Forelimb muscle (tissue), 1 donor: ENCODE data around the gene SURF4. TPM values are rescaled to one million over a fixed set of nuclear protein-coding genes. Genes with fewer than 3 reads are reported as not detected.

Experiments
- DNase-seq: peaks from one replicate; pipeline ENCODE4 v3.0.0-alpha.2; 2013; ENCODE audit warnings: low read depth
- polyA plus RNA-seq: library from polyadenylated mRNA; unstranded; fragments of 120-200 nt; gene quantifications from one replicate; pipeline ENCODE4 v1.2.1, GENCODE V29; 2013; ENCODE audit not compliant: insufficient read length

The SURF4 gene
- polyA plus RNA-seq, 1 donor = 84.6 TPM

DNA sequence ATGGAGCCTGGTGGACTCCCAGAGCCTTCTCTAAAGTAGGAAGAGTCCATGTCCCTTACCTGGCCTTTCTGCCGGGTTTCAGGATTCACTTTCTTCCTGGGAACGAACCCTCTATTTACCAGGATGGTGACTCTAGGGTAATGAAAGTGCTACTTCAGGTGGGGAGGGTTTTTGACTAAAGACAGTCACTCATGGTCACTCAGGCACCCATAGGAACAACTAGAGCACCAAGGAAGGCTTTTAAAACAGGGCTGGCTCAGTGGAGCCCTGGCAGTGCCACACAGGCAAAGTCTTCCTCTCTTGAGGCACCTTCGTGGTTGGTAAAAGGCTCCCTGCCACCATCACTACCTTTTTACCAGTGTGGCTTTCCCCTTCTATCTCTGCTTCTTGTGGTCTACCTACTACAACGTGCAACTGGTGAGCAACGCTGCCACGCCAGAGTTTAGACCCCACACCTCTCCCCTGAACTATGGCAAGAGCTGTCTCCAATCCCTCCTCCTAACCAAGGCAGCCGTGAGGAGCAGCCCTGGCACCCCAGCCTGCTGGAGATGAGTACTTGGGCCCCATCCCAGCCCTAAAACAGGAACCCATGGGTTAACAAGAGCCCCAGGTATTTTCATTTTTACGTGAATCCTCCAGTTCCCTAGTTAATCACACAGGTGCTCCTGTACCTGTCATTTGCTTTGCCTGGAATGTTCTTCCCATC lies 23.1 kb downstream of the SURF4 start:
- no peak for DNase-seq

DNA sequence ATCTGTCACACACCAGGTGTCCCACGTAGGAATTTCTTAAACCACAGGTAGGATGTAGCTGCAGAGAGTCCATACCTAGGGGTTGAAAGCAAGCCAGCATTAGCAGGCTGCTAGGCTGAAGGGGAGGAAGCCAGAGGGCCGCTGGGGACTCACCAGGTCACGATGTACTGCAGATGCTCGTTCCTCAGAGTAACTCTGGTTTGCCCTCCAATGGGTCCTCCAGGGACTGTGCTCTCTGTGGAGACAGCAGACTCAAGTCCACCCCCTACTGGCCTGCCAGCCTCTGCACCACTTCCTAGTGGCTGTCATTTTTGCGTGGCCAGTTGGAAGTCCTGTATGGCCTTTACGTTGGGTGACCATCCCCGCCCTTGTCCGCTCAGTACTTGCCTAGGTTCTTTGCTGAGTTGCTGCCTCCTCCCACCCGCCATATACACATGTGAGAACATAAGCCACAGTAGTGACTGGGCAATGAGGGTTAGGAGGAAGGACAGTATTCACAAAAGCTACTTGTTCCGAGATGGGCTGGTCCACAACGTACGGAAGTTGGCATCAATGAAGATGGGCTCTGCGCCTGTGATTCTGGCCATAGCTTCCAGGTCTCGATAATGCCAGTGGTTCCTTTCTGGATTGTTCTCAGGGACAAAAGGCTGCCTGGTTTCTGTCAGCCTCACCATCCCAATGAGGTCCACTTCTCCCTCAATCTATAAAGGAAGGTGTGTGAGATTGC lies 23.8 kb downstream of the SURF4 start:
- DNase-seq = no peak

DNA sequence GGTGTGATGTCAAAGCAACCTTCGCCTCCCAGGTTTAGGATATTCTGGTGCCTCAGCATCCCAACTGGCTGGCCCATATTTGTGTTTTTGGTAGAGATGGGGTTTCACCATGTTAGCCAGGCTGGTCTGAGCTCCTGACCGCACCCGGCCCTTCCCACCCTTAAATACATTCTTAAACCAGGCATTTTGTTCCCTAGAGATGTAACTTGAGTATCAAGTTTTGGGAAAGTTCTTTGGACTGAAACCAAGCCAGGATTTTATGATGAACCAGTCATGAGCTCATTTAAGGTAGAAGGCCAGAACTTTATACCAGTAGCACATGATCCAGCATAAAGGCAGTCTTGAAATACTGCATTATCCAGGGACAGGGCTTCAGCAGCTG lies 24.3 kb downstream of the SURF4 start:
- DNase-seq = no peak

DNA sequence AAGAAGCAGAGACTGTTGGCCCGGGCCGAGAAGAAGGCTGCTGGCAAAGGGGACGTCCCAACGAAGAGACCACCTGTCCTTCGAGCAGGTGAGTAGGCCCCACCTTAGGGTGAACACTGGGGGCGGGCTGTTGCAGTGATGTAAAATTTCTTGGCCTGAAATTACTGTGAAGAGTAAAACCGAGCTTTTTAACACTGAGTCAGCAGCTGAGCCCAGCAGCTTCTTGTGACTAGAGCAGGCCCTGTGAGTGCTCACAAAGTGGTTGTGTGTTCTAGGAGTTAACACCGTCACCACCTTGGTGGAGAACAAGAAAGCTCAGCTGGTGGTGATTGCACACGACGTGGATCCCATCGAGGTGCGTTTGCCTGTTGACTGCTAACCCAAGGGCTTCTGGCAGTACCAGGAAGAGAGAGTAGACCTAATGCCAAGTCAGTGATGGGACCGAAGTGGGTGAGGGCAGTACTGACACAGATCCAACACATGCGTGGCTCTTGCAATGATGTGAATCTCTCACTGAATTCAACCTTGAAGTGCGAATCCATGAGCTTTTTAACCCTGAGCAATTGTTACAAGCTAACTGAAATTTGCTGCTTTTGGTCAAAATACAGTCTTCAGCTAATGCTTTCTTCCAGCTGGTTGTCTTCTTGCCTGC lies 25.8 kb downstream of the SURF4 start:
- DNase-seq = no peak

DNA sequence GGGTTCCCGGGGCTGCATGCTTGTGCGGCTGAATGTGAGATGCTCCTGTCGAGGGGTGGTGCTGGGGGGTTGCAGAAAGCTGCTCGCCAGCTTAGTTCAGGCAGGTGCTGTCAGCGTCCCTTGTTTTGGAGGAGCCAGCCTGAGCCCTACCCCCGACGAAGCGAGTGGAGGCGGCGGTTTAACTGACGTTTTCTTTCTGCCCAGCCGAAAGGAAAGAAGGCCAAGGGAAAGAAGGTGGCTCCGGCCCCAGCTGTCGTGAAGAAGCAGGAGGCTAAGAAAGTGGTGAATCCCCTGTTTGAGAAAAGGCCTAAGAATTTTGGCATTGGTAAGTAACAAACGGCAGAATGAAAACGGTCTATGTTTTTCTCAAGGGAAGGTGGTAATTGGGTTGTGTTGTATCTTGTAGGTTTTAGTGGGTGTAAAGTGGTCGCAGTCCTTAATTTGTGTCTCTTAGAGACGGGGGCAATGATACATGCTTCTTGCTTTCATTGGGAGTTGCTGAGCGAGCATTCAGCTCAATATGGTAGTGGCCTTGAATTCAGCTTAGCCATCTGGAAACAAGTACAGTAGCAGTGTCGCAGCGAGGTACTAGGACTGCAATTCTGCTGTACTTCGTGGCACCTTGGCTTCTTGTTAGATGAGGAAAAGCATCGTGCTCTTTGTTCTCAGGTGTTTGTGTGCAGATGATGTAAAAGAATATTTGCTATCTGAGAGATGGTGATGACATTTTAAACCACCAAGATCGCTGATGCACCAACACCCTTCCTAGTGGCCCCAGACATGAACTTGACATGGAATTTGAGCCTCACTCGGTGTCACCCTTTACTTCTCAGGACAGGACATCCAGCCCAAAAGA lies 26.9 kb downstream of the SURF4 start:
- DNase-seq = no peak

DNA sequence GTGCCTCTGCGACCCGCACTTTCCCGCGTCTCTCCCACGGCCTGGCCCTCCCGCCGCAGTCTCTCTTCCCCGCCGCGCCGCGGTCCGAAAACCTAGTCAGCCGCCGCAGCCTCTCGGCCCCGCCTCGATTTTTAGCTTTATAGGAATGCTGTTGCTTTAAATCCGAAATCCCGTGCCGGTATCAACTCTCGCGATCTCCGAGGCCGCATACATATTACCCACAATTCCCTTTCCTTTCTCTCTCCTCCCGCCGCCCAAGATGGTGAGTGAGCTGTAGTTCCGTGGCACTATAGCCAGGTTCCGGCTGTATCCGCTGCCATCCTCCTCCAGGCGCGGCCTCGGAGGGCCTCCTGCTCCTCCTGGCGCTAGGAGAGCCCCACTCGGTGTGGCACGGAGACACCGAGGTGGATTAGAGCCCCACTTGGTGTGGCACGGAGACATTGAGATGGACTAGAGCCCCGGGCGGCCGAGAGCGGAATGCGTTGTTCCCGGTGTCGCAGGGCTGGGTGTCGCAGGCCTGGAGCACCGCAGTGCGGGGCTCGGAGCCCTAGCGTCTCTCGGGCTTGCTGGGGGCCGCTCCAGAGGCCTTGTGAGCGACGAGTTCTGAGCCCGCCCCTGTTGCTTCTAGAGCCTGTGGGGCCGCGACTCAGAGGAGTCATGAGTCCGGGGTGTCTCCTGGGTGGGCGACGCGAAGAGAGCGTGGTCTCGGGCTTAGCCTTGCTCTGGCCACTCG lies 27.7 kb downstream of the SURF4 start, which contains the start of the genes MED22 and RPL7A:
MED22 (minus strand) TSS at position 147 of the 733 bp plus-strand sequence. CDS start 1,469 bp downstream, outside the sequence.
RPL7A (plus strand) TSS at position 234 of the 733 bp plus-strand sequence; CDS start at position 260, 26 bp downstream.
- peak; percentile 96 for DNase-seq

DNA sequence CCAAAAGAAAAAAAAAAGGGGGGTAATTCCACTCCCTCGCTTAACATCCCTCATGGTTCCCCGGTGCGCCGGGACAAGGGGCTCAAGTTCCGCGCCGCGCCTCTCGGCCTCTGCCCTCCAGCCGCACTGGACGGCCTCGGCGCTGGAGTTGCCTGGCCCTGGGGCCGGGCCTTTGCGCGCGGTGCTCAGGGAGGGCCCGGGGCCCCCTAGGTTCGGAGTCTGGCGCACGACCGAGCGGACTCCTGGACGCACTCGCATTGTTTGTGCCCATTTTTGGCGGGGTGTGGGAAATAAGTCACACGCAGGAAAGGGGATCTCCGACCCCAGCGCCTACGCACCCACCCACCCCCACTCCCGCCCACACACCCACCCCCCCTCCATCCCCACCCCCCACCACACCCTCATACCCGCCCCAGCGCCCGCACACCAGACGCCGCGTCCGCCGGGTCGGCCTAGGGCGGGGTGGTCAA lies 28.3 kb downstream of the SURF4 start:
- DNase-seq = no peak

DNA sequence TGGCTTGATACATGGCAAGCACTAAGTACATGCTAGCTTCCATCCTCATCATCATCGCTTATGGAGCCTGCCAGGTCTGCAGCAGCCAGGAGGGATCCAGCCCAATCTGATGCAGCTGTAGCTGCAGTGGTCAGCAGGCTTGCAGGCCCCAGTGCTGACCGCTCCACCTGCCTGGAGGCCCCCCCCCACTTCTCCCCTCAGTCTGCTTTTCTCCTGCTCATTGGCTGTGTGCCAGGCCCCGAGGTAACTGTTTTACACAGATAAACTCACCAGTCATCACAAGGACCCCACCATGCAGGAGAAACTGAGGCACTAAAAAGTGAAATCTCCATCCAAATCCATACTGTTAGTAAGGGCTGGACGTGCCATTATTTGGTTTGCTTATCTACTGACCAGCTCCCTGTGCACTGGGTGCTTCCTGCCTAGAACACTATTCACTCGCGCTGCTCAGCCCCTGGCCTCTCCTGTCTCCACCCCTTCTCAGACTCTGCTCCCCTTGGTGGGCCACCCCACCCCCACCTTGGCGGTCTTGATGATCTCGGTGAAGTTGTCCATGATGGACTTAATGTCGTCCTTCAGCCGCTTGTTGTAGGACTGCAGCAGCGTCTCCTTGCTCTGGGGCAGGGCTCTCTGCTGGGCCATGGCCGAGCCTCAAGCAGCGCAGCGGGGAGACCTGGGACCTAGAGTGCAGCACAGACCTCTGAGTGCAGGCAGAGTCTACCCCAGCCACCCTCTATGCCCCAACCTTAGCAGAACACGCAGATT lies 29.7 kb downstream of the SURF4 start:
- no peak for DNase-seq

DNA sequence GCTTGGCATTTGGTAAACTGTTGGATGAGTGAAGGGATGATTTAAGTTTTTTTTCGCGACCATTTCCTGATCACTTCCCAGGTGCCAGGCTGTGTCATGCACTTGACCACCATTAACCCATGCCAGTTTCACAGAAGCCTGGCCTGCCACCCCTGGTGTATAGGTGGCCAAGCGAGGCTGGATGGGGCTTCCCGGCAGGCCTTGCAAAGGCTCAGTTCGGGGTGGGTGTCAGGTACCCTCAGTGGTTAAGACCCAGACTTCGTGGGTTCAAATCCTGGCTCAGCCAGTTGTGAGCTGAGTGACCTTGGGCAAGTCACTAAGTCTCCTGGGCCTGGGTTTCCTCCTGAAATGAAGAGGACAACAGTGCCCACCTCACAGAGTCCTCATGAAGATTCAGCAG lies 30.3 kb downstream of the SURF4 start:
- no peak for DNase-seq

DNA sequence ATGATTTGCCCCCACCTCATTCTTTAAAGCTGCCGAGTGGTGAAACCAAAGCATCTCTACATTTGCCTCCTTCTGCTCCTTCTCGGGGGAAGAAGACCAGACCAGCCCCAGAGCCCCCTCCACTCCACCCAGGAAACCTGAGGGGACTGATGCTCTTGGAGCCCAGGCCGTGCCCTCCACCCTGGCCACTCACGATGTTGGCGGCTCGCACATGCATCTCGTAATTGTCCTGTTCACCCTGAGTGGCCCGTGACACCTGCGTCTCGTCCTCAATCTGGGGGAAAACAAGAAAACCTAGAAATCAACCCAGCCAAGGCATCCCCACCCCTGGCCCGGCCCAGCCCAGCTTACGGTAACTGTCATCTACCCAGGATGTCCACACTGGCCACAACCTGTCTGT lies 30.9 kb downstream of the SURF4 start:
- DNase-seq = no peak

DNA sequence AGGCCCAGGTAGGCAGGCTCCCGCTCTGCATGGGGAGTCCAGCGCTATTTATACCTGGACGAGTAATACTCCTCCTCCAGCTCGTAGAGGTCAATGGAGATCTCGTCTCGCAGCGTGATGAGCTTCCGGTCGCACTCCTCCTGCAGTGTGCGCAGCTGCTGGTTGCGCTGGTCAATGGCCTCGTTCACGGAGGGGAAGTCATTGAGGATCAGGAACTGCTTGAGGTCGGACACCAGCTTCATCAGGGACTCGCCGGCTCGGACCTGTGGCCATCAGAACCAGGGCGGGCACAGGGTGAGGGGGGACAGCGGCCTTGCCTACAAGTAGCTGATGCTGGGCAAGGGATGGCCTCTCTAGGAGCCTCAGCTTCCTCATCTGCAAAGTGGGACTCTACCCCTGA lies 31.8 kb downstream of the SURF4 start:
- DNase-seq = no peak

DNA sequence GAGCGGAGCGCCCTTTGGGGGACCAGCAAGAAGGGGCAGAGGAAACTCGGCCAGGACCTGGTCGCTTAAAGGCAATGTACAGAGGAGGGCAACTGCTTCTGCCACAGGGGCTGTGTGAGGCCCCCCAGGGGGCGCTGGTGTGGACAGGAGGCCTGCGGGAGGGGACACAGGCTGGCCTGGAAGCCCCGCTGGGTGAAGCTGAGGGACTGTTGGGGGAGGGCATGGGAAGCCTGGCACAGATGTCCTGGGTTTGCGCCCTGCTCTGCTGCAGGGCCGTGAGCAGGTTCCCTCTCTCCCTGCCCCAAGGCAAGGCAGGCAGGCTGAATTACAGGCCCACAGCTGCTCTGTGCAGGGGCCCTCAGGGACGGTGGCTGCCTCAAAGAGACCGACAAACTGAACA lies 33.3 kb downstream of the SURF4 start:
- no peak for DNase-seq

DNA sequence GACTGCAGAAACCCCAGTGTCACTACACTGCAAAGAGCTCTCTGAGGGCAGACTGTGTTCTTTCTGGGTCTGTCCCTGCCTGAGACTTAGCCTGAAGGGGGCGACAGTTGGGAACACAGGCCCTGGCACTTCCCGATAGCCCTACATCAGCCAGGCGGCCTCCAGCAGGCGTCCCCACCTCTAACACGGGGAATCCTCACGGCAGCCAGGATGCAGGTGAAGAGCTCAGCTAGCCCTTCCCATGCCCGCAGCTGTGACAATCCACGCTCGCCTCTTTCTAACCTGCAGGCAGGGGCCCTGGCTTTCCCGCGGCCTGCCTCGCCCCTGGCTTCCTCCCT lies 33.8 kb downstream of the SURF4 start:
- DNase-seq = no peak

DNA sequence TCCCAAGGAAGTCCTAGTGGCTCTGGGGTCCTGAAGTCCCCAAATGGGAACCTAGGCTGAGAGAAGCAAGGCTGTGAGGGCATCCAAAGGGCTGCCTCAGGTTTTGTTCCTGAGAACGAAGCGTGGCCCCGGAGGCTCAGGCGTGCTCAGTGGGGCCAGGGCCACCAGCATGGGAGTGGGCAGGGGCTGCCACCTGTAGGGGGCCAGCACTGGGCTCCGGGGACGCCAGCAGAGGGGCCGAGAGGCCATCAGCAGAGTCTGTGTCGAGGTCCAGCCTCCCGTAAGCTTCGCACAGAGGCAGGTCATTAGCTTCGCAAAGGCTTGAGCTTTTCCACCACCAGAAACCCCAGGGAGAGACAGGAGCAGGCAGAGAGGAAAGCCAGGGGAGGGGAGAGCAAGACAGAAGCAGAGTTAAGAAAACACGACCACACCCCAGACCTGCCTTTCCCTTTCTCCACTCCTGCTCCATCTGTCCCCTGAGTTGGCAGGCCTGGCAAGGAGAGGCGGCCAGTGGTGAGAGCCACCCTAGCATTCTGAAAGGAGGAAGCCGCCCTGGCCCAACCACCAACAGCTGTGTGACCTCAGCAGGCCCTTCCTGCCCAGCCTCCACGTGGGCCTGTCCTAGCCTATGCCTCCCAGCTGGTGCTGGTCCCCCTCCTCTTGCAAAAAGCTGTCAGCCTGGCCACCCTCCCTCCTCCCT lies 34.3 kb downstream of the SURF4 start:
- DNase-seq = no peak

DNA sequence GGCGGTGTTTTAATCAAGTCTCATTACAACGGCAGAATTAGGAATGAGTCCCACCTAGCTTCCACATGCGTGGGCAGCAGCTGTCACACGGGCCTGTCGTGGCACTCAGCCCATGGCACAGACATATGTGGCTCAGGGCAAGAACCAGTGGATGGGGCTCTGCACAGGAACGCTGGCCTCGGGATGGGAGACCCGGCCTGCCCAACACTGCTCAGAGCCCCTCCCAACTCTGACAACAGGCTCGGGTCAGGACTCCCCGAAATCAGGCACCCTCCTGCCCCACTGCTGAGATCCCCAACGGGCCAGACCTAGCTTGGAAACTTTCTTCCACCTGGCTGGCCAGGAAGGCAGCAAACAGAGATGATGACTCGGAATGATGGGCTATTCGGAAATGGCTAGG lies 34.9 kb downstream of the SURF4 start:
- no peak for DNase-seq

DNA sequence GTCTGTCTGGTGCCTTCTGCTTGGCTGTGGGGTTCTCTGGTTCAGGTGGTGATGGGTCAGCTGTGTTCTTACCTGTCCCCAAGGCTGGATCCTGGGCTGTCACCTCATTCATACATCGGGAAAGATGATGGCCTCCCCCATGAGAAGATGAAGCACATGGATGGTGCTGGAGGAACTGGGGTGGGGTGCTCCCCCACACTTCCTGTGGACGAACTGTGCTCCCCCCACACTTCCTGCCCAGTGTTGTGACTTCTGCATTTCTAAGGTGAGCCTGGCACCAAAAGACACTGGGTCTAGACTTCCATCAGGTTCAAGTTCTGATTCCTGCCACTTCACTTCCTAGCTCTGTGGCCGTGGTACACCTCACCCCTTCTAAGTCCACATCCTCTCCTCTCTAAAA lies 35.6 kb downstream of the SURF4 start:
- DNase-seq = no peak

DNA sequence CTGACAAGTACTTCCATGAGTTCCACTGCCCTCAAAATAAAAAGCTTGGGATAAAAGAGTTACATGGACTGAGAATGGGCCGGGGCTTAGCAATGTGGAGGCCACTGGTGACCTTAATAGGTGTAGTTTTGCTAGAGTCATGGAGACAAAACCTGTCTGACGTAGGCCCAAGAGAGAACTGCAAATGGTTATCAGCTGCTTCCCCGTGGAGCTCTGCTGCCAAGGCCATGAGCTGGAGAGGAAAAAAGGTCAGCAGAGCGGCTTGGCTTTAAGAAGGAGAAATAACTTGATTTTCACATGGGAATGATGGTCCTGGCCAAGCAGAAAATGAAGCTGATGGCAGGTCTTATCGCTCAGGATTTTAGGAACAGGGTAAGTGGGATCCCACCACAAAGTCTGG lies 36.2 kb downstream of the SURF4 start:
- no peak for DNase-seq

DNA sequence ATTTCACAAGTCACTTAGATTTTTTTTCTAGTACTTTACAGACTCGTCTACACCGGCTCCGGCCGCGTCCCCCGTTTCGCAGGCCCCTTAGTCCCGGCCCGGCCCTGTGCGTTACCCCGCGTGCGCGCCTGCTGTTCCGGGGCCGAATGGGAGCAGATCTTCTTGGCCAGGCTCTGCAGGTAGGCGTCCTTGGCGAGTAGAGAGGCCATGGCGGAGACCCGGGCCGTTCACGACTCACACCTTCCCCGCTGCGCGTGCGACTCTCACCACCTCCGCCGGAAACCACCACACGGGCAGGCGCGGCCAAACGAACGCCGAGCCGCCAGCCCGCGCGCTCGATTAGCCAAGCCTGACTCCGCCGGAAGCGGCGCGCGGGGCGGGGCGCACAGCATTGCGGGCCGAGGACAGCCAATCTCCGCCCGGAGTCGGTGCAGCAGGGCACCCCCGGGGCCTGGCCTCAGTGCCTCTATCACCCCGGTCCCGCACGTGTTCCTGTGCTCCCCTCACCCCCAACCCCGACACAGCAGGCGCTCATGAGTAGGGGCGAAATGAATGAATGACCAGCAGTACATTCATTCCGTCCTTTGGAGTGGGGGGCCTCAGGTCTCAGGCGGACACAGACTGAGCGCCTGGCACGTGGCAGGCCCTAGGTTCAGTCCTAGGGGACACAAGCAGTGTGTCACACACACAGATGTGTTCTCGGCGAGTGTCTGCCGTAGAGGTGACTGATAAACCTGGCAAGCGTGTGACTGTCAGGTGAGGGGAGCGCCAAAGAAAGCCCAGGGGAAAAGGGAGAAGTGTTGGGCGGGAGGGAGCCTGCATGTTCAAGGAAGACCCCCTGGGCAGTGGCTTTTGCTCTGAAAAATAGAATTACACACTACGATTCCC lies 39.7 kb downstream of the SURF4 start, which contains the start of gene SURF6:
SURF6 (minus strand) TSS at position 265 of the 888 bp plus-strand sequence; CDS start at position 209, 56 bp downstream.
- peak; percentile 66 for DNase-seq
